ENCODE data around the gene RELN. TPM values are rescaled to one million over a fixed set of nuclear protein-coding genes. Genes with fewer than 3 reads are reported as not detected.
"Not testable (repeated sequence)": the region's sequence is repeated elsewhere in the genome, so short reads cannot be mapped to it uniquely, and the experiment has no call there.

RELN gene
- total RNA-seq, 5 donors from 2014 or later (not counting 1 experiment from before 2014, with no cell fraction given), result 0.20 to 0.50 (median 0.41) TPM; not detected in 2

DNA sequence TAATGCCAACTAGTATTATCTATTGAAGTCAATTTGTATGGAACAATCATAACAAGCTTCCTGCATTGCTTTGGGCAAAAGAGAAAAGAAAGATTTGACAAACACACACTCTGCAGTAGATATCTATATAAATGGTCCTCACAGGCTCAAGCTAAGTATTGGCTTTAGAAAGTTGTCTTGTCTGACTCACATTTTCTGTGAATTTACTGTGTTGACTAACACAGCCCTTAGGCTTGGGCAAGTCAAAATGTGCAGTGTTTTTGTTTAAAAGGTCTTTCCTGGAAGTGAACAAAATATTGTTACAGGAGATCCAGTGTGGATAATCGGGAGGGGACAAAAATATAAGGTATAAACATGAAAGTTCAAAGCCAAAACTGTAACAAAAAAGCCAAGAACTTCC, 194.4 kb downstream of the RELN start:
- Mint-ChIP-seq H3K9me3 (peaks cover 0 to 5% (median 5%) of the 10 kb centered on the region in 3 donors), H3K36me3 (no peaks in the 10 kb centered on the region), H3K27me3 (peaks cover 0 to 3% of the 10 kb centered on the region in 2 donors), H3K27ac (no peak overlapping the region), H3K4me1 (no peaks in the 10 kb centered on the region), H3K4me3 (no peak overlapping the region)
- no CpG with 5 or more reads among the region's 1 CpG for WGBS (ENCODE audit: insufficient coverage)
- no peaks in the 10 kb centered on the region for H3K9me3 ChIP-seq
- DNase-seq, result no peak
- no peaks in the 10 kb centered on the region for H3K36me3 ChIP-seq (ENCODE audit: control insufficient read depth in 2 of 2, extremely low read depth in 1 of 2, insufficient read depth in 1 of 2, low read length in 1 of 2)
- H3K27ac ChIP-seq (ENCODE audit: low read length), result no peak overlapping the region
- H3K27me3 ChIP-seq (replicated peaks in 1 of 2; ENCODE audit: control insufficient read depth in 2 of 2, extremely low read depth in 1 of 2, insufficient read depth in 2 of 2, low read length in 1 of 2), result no peaks in the 10 kb centered on the region
- ChIA-PET POLR2A (no interaction called here), CTCF (no interaction called here)
- no peak overlapping the region for H3K4me3 ChIP-seq (ENCODE audit: control insufficient read depth in 1 of 2, extremely low read depth in 1 of 2, low read length in 1 of 2)
- no peak for ATAC-seq (replicated peaks in 1 of 4)
- H3K4me1 ChIP-seq (ENCODE audit: control insufficient read depth in 1 of 2, extremely low read depth in 1 of 2, insufficient read depth in 2 of 2, low read length in 2 of 2), result no peaks in the 10 kb centered on the region

DNA sequence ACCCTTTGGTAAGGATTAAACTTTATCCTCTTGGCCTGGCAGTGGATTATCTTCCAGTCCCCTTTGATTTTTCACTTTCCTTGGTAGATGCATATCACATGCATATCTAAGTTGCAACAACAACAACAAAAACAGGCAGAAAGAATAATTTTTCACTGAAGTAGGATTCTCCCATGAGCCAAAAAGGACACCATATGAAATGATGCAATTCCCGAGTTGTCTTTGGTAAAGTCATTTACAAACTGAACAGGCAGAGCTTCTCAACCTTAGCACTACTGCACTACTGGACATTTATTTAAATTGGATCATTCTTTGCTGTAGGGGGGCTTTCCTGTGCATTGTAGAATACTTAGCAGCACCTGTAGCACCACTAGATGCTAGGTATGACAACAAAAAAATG, 195.0 kb downstream of the RELN start:
- Histone ChIP-seq H3K9me3 (no peaks in the 10 kb centered on the region), H3K36me3 (ENCODE audit: control insufficient read depth in 2 of 2, extremely low read depth in 1 of 2, insufficient read depth in 1 of 2, low read length in 1 of 2) (no peaks in the 10 kb centered on the region), H3K4me1 (ENCODE audit: control insufficient read depth in 1 of 2, extremely low read depth in 1 of 2, insufficient read depth in 2 of 2, low read length in 2 of 2) (no peaks in the 10 kb centered on the region), H3K27me3 (replicated peaks in 1 of 2; ENCODE audit: control insufficient read depth in 2 of 2, extremely low read depth in 1 of 2, insufficient read depth in 2 of 2, low read length in 1 of 2) (no peaks in the 10 kb centered on the region), H3K4me3 (ENCODE audit: control insufficient read depth in 1 of 2, extremely low read depth in 1 of 2, low read length in 1 of 2) (no peak overlapping the region), H3K27ac (ENCODE audit: low read length) (no peak overlapping the region)
- Mint-ChIP-seq H3K9me3 (peaks cover 0 to 5% (median 5%) of the 10 kb centered on the region in 3 donors), H3K4me3 (no peak overlapping the region), H3K27me3 (peaks cover 0 to 1% of the 10 kb centered on the region in 2 donors), H3K36me3 (no peaks in the 10 kb centered on the region), H3K4me1 (no peaks in the 10 kb centered on the region), H3K27ac (no peak overlapping the region)
- no CpG with 5 or more reads among the region's 1 CpG for WGBS (ENCODE audit: insufficient coverage)
- ATAC-seq (replicated peaks in 1 of 4) (no peak), DNase-seq (no peak)
- CTCF ChIA-PET, result no interaction called here
- POLR2A ChIA-PET, result no interaction called here

DNA sequence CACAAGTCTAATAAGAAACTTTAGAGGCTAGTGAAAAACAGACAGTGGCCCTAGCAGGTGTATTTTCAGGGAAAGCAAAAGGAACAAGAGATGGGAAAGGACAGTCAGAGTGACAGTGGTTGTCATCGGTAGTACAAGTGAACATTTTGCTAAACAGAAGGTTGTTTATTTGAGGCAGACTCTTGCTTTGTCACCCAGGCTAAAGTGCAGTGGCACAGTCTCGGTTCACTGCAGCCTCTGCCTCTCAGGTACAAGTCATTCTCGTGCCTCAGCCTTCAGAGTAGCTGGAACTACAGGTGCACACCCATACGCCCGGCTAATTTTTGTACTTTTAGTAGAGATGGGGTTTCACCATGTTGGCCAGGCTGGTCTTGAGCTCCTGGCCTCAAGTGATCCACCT, 195.8 kb downstream of the RELN start:
- no peak for DNase-seq
- H3K9me3 ChIP-seq, result no peaks in the 10 kb centered on the region
- no peak overlapping the region for H3K27ac Mint-ChIP-seq
- H3K4me1 ChIP-seq (ENCODE audit: control insufficient read depth in 1 of 2, extremely low read depth in 1 of 2, insufficient read depth in 2 of 2, low read length in 2 of 2), result no peaks in the 10 kb centered on the region
- no peak for ATAC-seq (replicated peaks in 1 of 4)
- H3K36me3 Mint-ChIP-seq, result no peaks in the 10 kb centered on the region
- WGBS (ENCODE audit: insufficient coverage), result 92% methylated on average over 1 of the region's 5 CpGs
- H3K4me3 Mint-ChIP-seq, result no peak overlapping the region
- no peaks in the 10 kb centered on the region for H3K36me3 ChIP-seq (ENCODE audit: control insufficient read depth in 2 of 2, extremely low read depth in 1 of 2, insufficient read depth in 1 of 2, low read length in 1 of 2)
- POLR2A ChIA-PET, result no interaction called here
- no peak overlapping the region for H3K27ac ChIP-seq (ENCODE audit: low read length)
- no peaks in the 10 kb centered on the region for H3K27me3 ChIP-seq (replicated peaks in 1 of 2; ENCODE audit: control insufficient read depth in 2 of 2, extremely low read depth in 1 of 2, insufficient read depth in 2 of 2, low read length in 1 of 2)
- no peaks in the 10 kb centered on the region for H3K27me3 Mint-ChIP-seq
- peaks cover 0 to 5% (median 5%) of the 10 kb centered on the region in 3 donors for H3K9me3 Mint-ChIP-seq
- no peaks in the 10 kb centered on the region for H3K4me1 Mint-ChIP-seq
- CTCF ChIA-PET, result no interaction called here
- H3K4me3 ChIP-seq (ENCODE audit: control insufficient read depth in 1 of 2, extremely low read depth in 1 of 2, low read length in 1 of 2), result no peak overlapping the region

DNA sequence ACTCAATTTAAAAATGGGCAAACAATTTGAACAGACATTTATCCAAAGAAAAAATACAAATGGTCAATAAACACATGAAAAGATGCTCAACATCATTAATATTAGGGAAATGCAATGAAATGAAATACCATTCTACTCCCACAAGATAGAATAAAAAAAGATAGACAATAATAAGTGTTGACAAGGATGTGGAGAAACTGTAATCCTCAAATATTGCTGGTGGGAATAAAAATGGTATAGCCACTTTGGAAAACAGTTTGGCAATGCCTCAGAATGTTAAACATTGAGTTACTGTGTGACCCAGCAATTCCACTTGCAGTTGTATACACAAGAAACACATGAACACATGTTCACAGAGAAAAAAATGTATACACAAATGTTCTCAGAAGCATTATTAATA, 197.6 kb downstream of the RELN start:
- Histone ChIP-seq H3K27ac (ENCODE audit: low read length) (no peak overlapping the region), H3K9me3 (no peaks in the 10 kb centered on the region), H3K27me3 (replicated peaks in 1 of 2; ENCODE audit: control insufficient read depth in 2 of 2, extremely low read depth in 1 of 2, insufficient read depth in 2 of 2, low read length in 1 of 2) (no peaks in the 10 kb centered on the region), H3K4me3 (ENCODE audit: control insufficient read depth in 1 of 2, extremely low read depth in 1 of 2, low read length in 1 of 2) (no peak overlapping the region), H3K36me3 (ENCODE audit: control insufficient read depth in 2 of 2, extremely low read depth in 1 of 2, insufficient read depth in 1 of 2, low read length in 1 of 2) (no peaks in the 10 kb centered on the region), H3K4me1 (ENCODE audit: control insufficient read depth in 1 of 2, extremely low read depth in 1 of 2, insufficient read depth in 2 of 2, low read length in 2 of 2) (no peaks in the 10 kb centered on the region)
- ChIA-PET CTCF (no interaction called here), POLR2A (no interaction called here)
- H3K9me3 Mint-ChIP-seq, result peaks cover 4 to 5% (median 5%) of the 10 kb centered on the region in 3 donors
- ATAC-seq (replicated peaks in 1 of 4) (no peak), DNase-seq (no peak)
- H3K4me3 Mint-ChIP-seq, result no peak overlapping the region
- peaks cover 3 to 8% of the 10 kb centered on the region in 2 donors for H3K27me3 Mint-ChIP-seq
- no peak overlapping the region for H3K27ac Mint-ChIP-seq
- H3K36me3 Mint-ChIP-seq, result no peaks in the 10 kb centered on the region
- H3K4me1 Mint-ChIP-seq, result no peaks in the 10 kb centered on the region

DNA sequence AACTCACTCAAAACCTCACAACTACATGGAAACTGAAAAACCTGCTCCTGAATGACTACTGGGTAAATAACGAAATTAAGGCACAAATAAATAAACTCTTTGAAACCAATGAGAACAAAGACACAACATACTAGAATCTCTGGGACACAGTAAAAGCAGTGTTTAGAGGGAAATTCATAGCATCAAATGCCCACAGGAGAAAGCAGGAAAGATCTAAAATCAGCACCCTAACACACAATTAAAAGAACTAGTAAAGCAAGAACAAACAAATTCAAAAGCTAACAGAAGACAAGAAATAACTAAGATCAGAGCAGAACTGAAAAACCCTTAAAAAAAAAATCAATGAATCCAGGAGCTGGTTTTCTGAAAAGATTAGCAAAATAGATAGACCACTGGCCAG, 202.4 kb downstream of the RELN start:
- no CpG with 5 or more reads among the region's 1 CpG for WGBS (ENCODE audit: insufficient coverage)
- H3K36me3 ChIP-seq (ENCODE audit: control insufficient read depth in 2 of 2, extremely low read depth in 1 of 2, insufficient read depth in 1 of 2, low read length in 1 of 2); H3K27me3 ChIP-seq (replicated peaks in 1 of 2; ENCODE audit: control insufficient read depth in 2 of 2, extremely low read depth in 1 of 2, insufficient read depth in 2 of 2, low read length in 1 of 2); H3K9me3 Mint-ChIP-seq; H3K27ac ChIP-seq (ENCODE audit: low read length); CTCF ChIA-PET; DNase-seq; POLR2A ChIA-PET; H3K36me3 Mint-ChIP-seq; H3K9me3 ChIP-seq; H3K4me3 Mint-ChIP-seq; H3K4me3 ChIP-seq (ENCODE audit: control insufficient read depth in 1 of 2, extremely low read depth in 1 of 2, low read length in 1 of 2); H3K27ac Mint-ChIP-seq; ATAC-seq (replicated peaks in 1 of 4); H3K4me1 Mint-ChIP-seq; H3K4me1 ChIP-seq (ENCODE audit: control insufficient read depth in 1 of 2, extremely low read depth in 1 of 2, insufficient read depth in 2 of 2, low read length in 2 of 2): not testable (repeated sequence)
- H3K27me3 Mint-ChIP-seq, result peaks cover 7 to 18% of the 10 kb centered on the region in 2 donors

DNA sequence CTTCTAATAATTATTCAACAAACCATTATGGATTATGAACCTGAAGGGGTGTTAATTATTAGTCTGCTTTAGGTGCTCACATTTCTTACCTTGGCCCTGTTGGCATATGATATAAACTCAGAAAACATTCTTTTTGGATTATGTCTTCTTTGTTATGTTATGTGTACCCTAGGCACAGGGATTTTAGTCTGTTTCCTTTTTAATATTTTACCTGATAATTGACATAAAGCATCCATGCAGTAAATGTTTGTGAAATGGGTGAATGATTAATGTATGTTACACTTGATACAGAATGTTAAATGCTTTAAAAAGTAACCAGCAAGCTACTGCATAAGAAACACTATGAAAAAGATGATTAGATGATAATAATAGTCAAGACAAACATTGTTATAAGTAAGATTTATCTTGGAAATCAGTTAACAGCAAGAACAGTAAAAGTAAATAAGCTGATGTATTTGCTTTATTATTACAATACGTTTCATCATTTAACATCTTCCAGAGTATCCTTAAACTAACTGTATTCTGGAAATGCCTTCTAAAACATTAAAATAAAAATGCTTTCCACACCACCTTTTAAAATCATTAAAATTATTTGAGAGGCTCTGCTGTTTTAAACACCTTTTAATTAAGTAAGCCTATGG, 204.7 kb downstream of the RELN start:
- Mint-ChIP-seq H3K27me3 (peaks cover 9 to 24% of the 10 kb centered on the region in 2 donors), H3K36me3 (no peaks in the 10 kb centered on the region), H3K27ac (no peak overlapping the region), H3K9me3 (peaks cover 0 to 13% (median 0%) of the 10 kb centered on the region in 3 donors), H3K4me1 (no peaks in the 10 kb centered on the region), H3K4me3 (no peak overlapping the region)
- no peak for DNase-seq
- ChIA-PET CTCF (no interaction called here), POLR2A (no interaction called here)
- Histone ChIP-seq H3K4me3 (ENCODE audit: control insufficient read depth in 1 of 2, extremely low read depth in 1 of 2, low read length in 1 of 2) (no peak overlapping the region), H3K27me3 (replicated peaks in 1 of 2; ENCODE audit: control insufficient read depth in 2 of 2, extremely low read depth in 1 of 2, insufficient read depth in 2 of 2, low read length in 1 of 2) (no peaks in the 10 kb centered on the region), H3K27ac (ENCODE audit: low read length) (no peak overlapping the region), H3K36me3 (ENCODE audit: control insufficient read depth in 2 of 2, extremely low read depth in 1 of 2, insufficient read depth in 1 of 2, low read length in 1 of 2) (no peaks in the 10 kb centered on the region), H3K9me3 (no peaks in the 10 kb centered on the region), H3K4me1 (ENCODE audit: control insufficient read depth in 1 of 2, extremely low read depth in 1 of 2, insufficient read depth in 2 of 2, low read length in 2 of 2) (no peaks in the 10 kb centered on the region)
- WGBS (ENCODE audit: insufficient coverage), result no CpG with 5 or more reads among the region's 1 CpG
- no peak for ATAC-seq (replicated peaks in 1 of 4)

DNA sequence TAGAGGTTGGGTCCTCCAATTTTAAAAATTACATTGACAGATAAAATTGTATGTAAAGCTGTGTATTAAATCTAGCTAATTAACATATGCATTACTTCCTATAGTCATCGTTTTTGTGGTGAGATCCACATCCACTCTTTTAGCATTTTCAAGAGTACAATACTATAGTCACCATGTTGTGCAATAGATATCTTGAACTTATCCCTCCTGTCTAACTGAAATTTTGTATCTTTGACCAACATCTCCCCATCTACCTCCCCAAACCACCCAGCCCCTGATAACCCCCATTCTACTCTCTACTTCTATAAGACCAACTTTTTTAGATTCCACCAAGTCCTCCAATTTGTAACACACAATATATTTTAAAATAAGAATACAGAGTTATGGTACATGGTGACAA, 208.0 kb downstream of the RELN start:
- Histone ChIP-seq H3K36me3 (ENCODE audit: control insufficient read depth in 2 of 2, extremely low read depth in 1 of 2, insufficient read depth in 1 of 2, low read length in 1 of 2) (no peaks in the 10 kb centered on the region), H3K4me3 (ENCODE audit: control insufficient read depth in 1 of 2, extremely low read depth in 1 of 2, low read length in 1 of 2) (no peak overlapping the region), H3K9me3 (no peaks in the 10 kb centered on the region), H3K27me3 (replicated peaks in 1 of 2; ENCODE audit: control insufficient read depth in 2 of 2, extremely low read depth in 1 of 2, insufficient read depth in 2 of 2, low read length in 1 of 2) (no peaks in the 10 kb centered on the region), H3K4me1 (ENCODE audit: control insufficient read depth in 1 of 2, extremely low read depth in 1 of 2, insufficient read depth in 2 of 2, low read length in 2 of 2) (no peaks in the 10 kb centered on the region), H3K27ac (ENCODE audit: low read length) (no peak overlapping the region)
- H3K4me1 Mint-ChIP-seq, result no peaks in the 10 kb centered on the region
- ATAC-seq (replicated peaks in 1 of 4) (no peak), DNase-seq (no peak)
- no CpG with 5 or more reads among the region's 1 CpG for WGBS (ENCODE audit: insufficient coverage)
- H3K4me3 Mint-ChIP-seq, result no peak overlapping the region
- ChIA-PET CTCF (interaction anchor here in 1 of 2 donors (0.6 kb wide), 1 partner anchor 22 kb away, joined by 7 read pairs; no protein-coding TSS in a partner anchor), POLR2A (no interaction called here)
- peaks cover 0 to 5% (median 0%) of the 10 kb centered on the region in 3 donors for H3K9me3 Mint-ChIP-seq
- H3K27me3 Mint-ChIP-seq, result peaks cover 4 to 12% of the 10 kb centered on the region in 2 donors
- no peak overlapping the region for H3K27ac Mint-ChIP-seq
- H3K36me3 Mint-ChIP-seq, result no peaks in the 10 kb centered on the region
